Activated T-cell treated with anti-CD3 and anti-CD28 coated beads, Interleukin-2, amount 50 U/mL, for 72 hours (primary cell): Measurements from ENCODE around the gene ABCF2. TPM values are rescaled to one million over a fixed set of nuclear protein-coding genes. Genes with fewer than 3 reads are reported as not detected.
A peak's percentile ranks its signal among the peaks of the same experiment; 100 is the strongest.

ENCODE experiments used
- ATAC-seq, 2 donors: fragments of 150-1000 bp; cut with Tn5 transposase; replicated peaks in 1 of 2; 2 replicates each; pipeline ENCODE4 v1.10.0; 2021; ENCODE audit warnings: moderate library complexity in 2 of 2, mild to moderate bottlenecking in 1 of 2
- DNase-seq, 2 donors: peaks; one replicate each; pipeline ENCODE4 v3.0.0; 2021 to 2022; ENCODE audit warnings: mixed read lengths in 1 of 2
- H3K27ac Mint-ChIP-seq: one replicate; pipeline ENCODE4 v1.8.0; 2022; ENCODE audit warnings: mild to moderate bottlenecking, moderate library complexity, mixed read lengths
- H3K27me3 Mint-ChIP-seq: one replicate; pipeline ENCODE4 v1.8.0; 2022; ENCODE audit warnings: low read depth, mixed read lengths
- H3K36me3 Mint-ChIP-seq, 2 donors: one replicate each; pipeline ENCODE4 v1.8.0; 2022; ENCODE audit warnings: mixed read lengths in 2 of 2, mild to moderate bottlenecking in 1 of 2; ENCODE audit not compliant: insufficient read depth in 2 of 2
- H3K4me1 Mint-ChIP-seq: one replicate; pipeline ENCODE4 v1.8.0; 2022; ENCODE audit warnings: low read depth, mixed read lengths
- H3K4me3 Mint-ChIP-seq, 2 donors: one replicate each; pipeline ENCODE4 v1.8.0; 2022; ENCODE audit warnings: mild to moderate bottlenecking in 2 of 2, mixed read lengths in 2 of 2, moderate library complexity in 2 of 2
- H3K9me3 Mint-ChIP-seq, 2 donors: one replicate each; pipeline ENCODE4 v1.8.0; 2022; ENCODE audit warnings: mixed read lengths in 2 of 2
- total RNA-seq, 2 donors: library from RNA; stranded (reverse); gene quantifications; one replicate each; pipeline ENCODE4 v1.2.3, GENCODE V29; 2022

ABCF2 gene
- total RNA-seq, result 10 to 100 TPM; 29.7 to 31.9 TPM

DNA sequence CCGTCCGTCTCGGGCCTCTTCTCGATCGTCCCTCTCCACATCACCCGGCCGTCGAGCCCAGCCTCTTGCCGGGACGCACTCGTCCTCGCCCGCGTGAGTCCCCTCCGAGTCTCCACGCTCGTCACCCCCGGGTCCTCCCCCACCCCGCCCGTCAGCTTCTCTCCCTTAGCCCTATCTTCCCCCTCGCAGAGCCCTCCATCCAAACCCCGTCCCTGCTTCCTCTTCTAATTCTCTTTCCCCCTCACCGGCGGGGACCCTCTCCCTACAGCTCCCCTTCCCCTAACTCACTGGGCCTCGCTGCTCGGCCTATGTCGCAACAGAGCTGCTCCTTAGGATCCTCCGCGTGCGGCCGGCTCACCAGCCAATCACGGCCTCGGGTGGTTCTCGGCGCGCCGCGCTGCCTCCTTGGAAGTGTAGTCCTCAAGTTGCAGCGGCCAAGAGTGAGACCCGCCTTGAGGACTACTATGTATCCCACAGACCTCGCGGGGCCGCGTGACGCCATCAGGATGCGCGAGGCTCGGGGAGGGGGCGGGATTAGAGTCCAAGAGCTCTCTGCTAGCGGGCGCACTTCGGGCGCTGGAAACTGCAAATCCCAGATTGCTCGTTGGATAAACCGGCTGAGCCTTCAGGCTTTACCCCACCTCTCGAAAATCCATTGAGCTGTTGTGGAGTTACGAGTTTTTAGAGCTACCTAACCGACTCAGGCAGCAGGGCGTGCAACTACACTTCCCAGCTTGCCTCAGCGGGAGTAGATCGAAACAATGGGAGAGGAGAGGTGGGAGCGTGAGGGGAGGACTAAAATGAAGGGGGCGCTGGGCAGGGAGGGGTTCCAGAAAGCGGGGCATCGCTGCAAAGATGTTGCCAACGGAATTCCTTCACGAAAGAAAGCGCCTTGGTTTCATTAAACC, at the start of gene ABCF2:
TSS of gene ABCF2 (minus strand) at position 331 of the 908 bp plus-strand sequence. CDS start 747 bp downstream, outside the sequence.
- peak; percentile 100 for ATAC-seq
- H3K9me3 Mint-ChIP-seq, result no peaks in the 10 kb centered on the region
- no peaks in the 10 kb centered on the region for H3K27me3 Mint-ChIP-seq
- peak within 1 kb of the TSS; percentile 97 to 99 for H3K4me3 Mint-ChIP-seq
- peak; percentile 97 to 98 for DNase-seq
- peaks cover 47% of the 10 kb centered on the region for H3K4me1 Mint-ChIP-seq
- H3K27ac Mint-ChIP-seq, result peak within 1 kb of the TSS; percentile 97
- peaks cover 10 to 16% of the 10 kb centered on the region in 2 donors for H3K36me3 Mint-ChIP-seq

DNA sequence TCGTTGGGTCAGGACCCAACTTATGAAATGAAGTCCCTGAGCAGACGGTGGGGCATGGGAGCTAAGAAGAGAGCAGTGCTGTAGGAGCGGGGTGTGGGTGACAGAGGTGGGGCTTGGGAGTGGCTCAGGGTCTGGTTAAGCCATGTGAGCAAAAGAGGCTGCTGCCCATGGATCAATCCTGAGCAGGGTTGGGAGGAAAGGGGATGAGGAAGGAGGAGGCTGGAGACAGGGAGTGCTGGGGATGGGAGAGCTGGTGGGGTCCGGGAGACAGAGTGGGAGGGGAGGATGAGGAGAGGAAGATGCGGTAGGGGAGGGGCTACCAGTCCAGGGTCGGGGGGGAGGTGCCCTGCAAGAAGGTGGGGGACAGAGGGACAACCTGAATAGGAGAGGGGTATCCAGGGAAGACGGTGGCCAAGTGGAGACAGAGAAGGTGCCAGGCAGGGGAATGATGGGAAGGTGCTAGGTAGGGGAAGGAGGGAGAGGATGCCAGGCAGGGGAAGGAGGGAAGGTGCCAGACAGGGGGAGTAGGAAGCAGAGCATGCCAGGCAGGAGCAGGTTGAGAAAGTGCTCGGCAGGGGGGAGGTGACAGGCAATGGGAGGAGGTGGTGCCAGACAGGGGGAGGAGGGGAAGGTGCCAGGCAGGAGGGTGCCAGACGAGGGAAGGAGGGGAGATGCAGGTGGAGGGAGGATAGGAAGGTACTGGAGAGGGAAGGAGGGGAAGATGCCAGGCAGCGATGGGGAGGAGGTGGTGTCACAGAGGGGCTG, 49.0 kb upstream of the ABCF2 start:
- ATAC-seq (no peak), DNase-seq (no peak)
- Mint-ChIP-seq H3K4me1 (peaks cover 36% of the 10 kb centered on the region), H3K27me3 (peaks cover 17% of the 10 kb centered on the region), H3K36me3 (no peaks in the 10 kb centered on the region), H3K9me3 (no peaks in the 10 kb centered on the region), H3K4me3 (peak overlapping the region; percentile 62 to 77), H3K27ac (no peak overlapping the region)

DNA sequence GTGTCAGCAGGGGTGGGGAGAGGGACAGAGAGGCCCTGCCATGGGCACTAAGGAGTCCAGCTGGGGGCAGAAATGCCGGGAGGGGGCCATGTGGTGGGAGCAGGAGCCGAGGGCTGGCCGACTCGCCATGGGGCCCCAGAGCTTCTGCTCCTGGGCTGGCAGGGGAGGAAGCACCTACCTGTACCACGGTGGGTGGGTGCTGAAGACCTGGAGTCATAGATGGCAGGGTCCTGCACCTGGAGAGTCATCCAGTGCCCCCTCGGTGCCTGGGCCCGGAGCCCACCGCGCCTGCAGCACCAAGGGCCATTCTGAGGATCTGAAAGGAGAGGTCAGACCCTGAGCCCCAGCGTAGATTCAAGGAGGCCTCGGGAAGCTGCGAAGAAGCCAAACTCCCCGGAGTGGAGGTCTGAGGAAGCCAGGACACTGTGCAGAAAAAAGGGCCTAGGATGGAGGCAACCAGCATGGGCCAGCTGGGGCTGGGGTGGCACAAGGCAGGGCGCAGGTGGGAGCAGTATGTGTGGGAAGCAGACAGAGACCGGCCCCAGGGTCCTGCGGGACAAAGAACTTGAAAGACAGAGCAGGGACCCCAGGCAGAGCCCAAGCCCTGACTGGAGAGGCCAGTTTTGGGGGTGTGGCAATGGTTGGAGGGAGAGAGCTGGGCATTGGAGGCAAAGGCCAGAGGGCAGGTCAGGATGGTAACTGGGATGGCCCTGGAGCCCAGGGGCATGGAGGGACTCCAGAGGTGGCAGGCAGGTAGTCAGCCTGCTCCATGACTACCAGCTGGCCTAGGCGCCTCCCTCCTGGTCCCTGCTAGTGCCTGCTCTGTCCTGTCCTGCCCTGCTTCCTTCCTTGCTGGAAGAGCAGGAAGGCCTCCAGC, 48.2 kb upstream of the ABCF2 start:
- no peak for DNase-seq
- no peak for ATAC-seq
- peaks cover 36% of the 10 kb centered on the region for H3K4me1 Mint-ChIP-seq
- no peak overlapping the region for H3K27ac Mint-ChIP-seq
- no peaks in the 10 kb centered on the region for H3K9me3 Mint-ChIP-seq
- no peaks in the 10 kb centered on the region for H3K36me3 Mint-ChIP-seq
- peak overlapping the region; percentile 62 to 77 for H3K4me3 Mint-ChIP-seq
- peaks cover 11% of the 10 kb centered on the region for H3K27me3 Mint-ChIP-seq

DNA sequence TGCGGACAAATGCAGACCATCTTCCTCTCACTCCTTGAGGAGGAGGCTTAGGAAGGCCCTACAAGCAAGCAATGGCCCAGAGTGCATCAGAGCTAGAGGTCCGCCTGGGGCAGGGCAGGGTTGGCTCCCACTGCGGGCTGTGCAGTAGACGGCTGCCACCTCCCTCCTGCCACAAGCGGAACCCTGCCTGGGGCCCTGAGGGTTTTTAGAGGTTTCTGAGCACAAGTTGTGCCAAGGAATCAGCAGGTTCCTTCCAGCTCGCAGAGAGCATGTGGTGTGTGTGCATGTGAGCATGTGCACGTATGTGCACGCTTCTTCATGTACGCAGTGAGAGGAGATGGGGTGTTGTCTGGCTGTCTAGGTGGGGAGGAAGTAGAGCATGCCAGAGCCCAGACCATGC, 47.4 kb upstream of the ABCF2 start:
- no peak overlapping the region for H3K4me3 Mint-ChIP-seq
- DNase-seq (no peak), ATAC-seq (no peak)
- peaks cover 36% of the 10 kb centered on the region for H3K4me1 Mint-ChIP-seq
- no peak overlapping the region for H3K27ac Mint-ChIP-seq
- no peaks in the 10 kb centered on the region for H3K9me3 Mint-ChIP-seq
- H3K36me3 Mint-ChIP-seq, result no peaks in the 10 kb centered on the region
- H3K27me3 Mint-ChIP-seq, result peaks cover 11% of the 10 kb centered on the region

DNA sequence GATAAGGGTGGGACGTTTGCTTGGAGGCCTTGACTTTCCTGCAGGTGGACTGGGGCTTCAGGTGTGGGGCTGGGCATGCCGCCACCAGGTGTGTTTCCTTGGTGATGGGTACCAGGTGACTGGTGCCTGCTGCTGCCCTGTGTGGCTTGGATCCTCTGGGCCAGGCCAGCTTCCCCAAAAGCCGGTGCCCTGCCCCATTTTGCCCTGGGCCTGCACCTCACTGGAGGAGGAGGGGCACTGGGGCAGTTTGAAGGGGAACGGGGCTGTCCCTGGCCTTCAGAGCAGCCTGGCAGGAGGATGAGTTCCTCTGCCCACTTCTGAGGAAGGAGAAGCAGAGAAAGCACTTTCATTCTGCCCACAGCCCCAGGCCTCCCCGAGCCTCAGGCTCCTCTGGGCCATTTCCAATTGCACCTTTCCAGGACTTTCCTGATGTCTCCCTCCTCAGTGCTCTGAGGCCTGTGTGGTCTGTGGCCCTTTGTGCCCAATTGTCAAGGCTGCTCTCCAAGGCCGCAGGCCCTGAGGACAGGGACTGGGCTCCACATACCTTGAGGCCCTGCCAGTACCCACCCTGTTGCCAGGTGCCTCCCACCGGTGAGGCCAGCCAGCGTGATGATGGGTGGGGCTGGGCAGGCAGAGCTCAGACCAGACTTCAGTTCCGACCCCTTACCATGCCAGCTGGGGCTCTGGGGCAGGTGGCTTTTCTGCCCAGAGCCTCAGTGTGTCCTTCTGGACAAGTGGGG, 46.8 kb upstream of the ABCF2 start:
- H3K4me1 Mint-ChIP-seq, result peaks cover 36% of the 10 kb centered on the region
- no peak overlapping the region for H3K4me3 Mint-ChIP-seq
- peaks cover 6% of the 10 kb centered on the region for H3K27me3 Mint-ChIP-seq
- H3K36me3 Mint-ChIP-seq, result no peaks in the 10 kb centered on the region
- ATAC-seq (no peak), DNase-seq (no peak)
- no peak overlapping the region for H3K27ac Mint-ChIP-seq
- H3K9me3 Mint-ChIP-seq, result no peaks in the 10 kb centered on the region

DNA sequence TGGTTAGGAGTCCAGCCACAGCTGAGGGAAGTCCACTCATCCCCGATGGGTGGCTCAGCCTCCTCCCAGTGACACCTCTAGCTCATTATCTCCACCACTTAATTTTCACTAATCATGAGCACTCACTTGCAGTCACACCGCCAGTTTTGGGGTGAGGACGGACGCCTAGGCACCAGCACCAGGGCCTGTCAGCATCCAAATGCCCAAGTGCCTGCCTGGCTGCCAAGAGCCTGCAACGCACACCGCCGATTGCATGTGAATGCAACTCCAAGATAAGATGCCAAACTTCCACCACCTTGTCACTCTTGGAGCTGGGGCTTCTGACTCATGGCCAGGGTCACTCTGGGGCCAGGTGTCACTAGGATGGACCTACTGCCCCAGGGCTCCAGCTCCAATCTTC, 45.9 kb upstream of the ABCF2 start:
- H3K4me1 Mint-ChIP-seq, result peaks cover 36% of the 10 kb centered on the region
- DNase-seq, result no peak
- H3K4me3 Mint-ChIP-seq, result no peak overlapping the region
- no peaks in the 10 kb centered on the region for H3K9me3 Mint-ChIP-seq
- H3K27me3 Mint-ChIP-seq, result no peaks in the 10 kb centered on the region
- no peak overlapping the region for H3K27ac Mint-ChIP-seq
- no peak for ATAC-seq
- no peaks in the 10 kb centered on the region for H3K36me3 Mint-ChIP-seq

DNA sequence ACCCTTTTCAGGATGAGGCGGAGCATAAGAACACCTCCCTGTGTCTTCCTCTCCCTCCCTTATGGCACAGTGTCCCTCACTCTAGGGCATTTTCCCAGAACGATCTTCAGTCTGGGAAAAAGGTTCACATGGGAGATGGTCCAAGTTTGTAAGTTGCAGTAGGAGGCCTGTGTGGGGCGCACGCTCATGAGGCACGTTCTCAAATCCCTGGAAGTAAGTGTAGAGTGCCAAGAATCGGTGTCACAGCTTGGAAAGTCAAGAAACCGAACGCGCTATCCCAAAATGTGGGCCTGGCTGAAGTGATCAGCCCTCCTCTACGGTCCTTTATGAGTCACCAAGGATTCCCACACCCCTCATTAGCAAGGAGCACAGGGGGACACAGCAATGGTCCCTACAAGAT, 45.4 kb upstream of the ABCF2 start:
- Mint-ChIP-seq H3K27me3 (no peaks in the 10 kb centered on the region), H3K4me3 (no peak overlapping the region), H3K27ac (no peak overlapping the region), H3K36me3 (no peaks in the 10 kb centered on the region), H3K9me3 (no peaks in the 10 kb centered on the region), H3K4me1 (peaks cover 32% of the 10 kb centered on the region)
- ATAC-seq (no peak), DNase-seq (no peak)

DNA sequence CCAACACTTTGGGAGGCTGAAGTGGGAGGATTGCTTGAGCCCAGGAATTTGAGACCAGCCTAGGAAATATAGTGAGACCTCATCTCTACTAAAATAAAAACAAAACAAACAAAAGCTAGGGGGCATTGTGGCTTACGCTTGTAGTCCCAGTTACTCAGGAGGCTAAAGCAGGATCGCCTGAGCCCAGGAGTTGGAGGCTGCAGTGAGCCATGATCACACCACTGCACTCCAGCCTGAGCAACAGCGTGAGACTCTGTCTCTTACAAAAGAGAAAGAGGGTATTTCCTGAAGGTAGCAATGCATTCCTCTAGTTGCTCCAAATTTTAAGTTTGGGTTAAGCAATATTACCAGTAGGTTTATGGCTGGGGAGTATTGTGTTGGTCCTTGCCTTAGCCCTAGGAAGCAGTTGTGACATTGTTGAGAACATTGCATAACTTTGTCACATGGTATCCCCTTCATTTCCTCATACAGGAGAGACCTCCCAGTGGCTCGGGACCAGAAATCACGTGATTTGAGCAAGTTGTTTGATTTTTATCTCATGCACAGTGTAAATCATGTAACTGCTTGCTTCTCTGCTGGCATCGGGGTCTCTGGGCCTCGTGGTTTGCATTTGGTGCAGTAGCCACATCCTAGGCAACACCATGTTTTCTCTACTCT, 44.8 kb upstream of the ABCF2 start:
- Mint-ChIP-seq H3K27ac (no peak overlapping the region), H3K4me3 (no peak overlapping the region), H3K36me3 (no peaks in the 10 kb centered on the region), H3K9me3 (no peaks in the 10 kb centered on the region), H3K27me3 (no peaks in the 10 kb centered on the region), H3K4me1 (peaks cover 29% of the 10 kb centered on the region)
- ATAC-seq (no peak), DNase-seq (no peak)

DNA sequence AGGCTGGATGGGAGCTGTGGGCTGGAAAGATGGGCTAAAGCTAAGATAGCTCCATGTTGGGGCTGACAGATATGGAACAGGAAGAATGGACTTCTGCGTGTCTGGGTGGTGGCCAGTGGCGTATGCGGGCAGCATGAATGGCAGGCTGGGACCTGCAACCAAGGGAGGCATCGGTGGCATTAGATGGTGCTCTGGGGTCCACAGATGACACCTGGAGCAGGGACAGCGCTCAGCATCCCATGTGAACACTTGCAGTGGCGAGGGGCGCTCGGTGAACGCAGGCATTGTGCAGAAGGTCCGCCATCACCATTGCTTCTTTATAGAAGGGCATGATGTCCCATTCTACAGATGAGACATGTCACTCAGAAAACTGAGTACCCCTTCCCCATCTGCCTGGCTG, 42.5 kb upstream of the ABCF2 start:
- peaks cover 15% of the 10 kb centered on the region for H3K4me1 Mint-ChIP-seq
- no peaks in the 10 kb centered on the region for H3K9me3 Mint-ChIP-seq
- ATAC-seq (no peak), DNase-seq (no peak)
- no peak overlapping the region for H3K27ac Mint-ChIP-seq
- H3K4me3 Mint-ChIP-seq, result no peak overlapping the region
- no peaks in the 10 kb centered on the region for H3K36me3 Mint-ChIP-seq
- no peaks in the 10 kb centered on the region for H3K27me3 Mint-ChIP-seq

DNA sequence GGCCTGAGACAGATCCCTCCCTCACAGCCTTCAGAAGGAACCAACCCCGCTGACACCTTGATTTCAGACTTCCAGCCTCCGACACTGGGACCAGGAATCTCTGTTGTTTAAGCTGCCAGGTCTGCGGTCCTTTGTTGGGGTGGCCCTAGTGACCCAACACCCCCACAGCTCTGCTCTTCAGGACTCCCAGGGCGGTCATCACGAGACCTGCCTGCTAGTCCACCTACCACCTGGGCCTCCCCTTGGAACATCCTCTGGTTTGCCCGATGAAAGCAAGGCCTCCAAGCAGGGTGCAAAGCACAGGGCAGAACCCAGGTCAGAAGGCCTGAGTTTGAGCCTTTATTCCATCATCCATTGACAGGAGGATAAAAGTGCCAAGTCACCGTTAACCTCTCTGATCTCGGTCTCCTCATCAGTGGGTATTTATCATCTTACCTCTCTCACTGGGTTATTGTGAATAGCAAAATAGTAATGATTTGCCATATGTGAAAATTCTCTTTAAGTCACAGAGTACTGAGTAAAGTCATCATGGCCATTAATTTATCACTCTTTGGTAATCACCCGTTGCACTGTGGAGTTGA, 38.4 kb upstream of the ABCF2 start:
- Mint-ChIP-seq H3K36me3 (no peaks in the 10 kb centered on the region), H3K9me3 (no peaks in the 10 kb centered on the region), H3K27me3 (no peaks in the 10 kb centered on the region), H3K27ac (no peak overlapping the region), H3K4me1 (no peaks in the 10 kb centered on the region), H3K4me3 (no peak overlapping the region)
- ATAC-seq (no peak), DNase-seq (no peak)

DNA sequence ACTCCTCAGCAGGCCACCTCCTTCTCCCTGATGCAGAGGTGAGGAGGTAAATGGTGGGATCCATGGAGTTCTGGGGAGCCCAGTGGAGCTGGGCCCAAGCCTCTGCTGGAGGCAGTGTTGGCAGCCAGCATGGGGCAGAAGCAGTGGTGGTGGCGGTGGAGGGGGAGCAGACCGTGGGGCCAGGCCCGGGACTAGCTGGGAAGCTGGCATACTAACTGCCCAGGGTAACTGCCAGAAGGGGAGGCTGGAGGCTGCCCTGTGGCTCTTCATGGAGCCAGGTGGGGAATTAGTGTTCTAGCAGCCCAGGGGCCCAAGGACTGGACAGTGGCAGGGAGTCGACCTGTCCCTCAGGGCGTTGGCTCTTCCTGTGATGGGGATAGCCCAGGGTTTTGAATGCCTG, 37.6 kb upstream of the ABCF2 start:
- Mint-ChIP-seq H3K27ac (no peak overlapping the region), H3K36me3 (no peaks in the 10 kb centered on the region), H3K27me3 (no peaks in the 10 kb centered on the region), H3K9me3 (no peaks in the 10 kb centered on the region), H3K4me1 (no peaks in the 10 kb centered on the region), H3K4me3 (no peak overlapping the region)
- ATAC-seq (no peak), DNase-seq (no peak)

DNA sequence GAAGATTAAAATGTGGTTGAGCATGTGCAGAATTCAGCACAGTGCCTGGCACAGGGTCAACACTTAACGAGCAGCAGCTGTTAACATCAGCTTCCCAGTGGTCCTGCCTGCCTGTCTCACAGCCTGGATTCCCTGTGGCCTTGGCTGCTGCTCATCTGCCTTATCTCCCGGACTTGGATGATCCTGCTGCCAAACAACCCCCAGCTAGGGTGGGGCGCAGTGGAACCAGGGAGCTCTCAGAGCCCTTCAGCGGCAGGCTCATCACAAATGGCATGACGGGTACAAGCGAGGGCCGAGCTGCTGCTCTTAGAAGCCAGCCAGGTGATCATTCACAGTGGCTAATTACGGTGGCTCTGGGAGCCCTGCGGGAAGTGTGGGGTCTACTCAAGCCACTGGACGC, 34.5 kb upstream of the ABCF2 start:
- DNase-seq, result no peak
- Mint-ChIP-seq H3K27ac (no peak overlapping the region), H3K4me1 (no peaks in the 10 kb centered on the region), H3K27me3 (peaks cover 6% of the 10 kb centered on the region), H3K4me3 (no peak overlapping the region), H3K9me3 (no peaks in the 10 kb centered on the region), H3K36me3 (no peaks in the 10 kb centered on the region)
- no peak for ATAC-seq
